Spleen (tissue), 11 donors: ENCODE results near the gene REP15. TPM values are rescaled to one million over a fixed set of nuclear protein-coding genes. Genes with fewer than 3 reads are reported as not detected.

Source experiments
- DNase-seq: peaks from one replicate; pipeline ENCODE4 v3.0.0-alpha.2; 2020
- H3K27ac ChIP-seq, 8 donors: fragments of 200-600 bp; sonication (generic) in 7 of 8; 1 replicate in 4 of 8; 2 replicates in 4 of 8; pipeline versions ENCODE4 v1.5.0 to v1.8.0; 2016 to 2021; ENCODE audit warnings: inconsistent platforms in 4 of 8, mild to moderate bottlenecking in 4 of 8, moderate library complexity in 1 of 8
- H3K27me3 ChIP-seq, 7 donors: fragments of 200-600 bp; sonication (generic) in 6 of 7; replicated peaks in 1 of 7; 1 replicate in 4 of 7; 2 replicates in 3 of 7; pipeline versions ENCODE4 v1.5.0 to v1.8.0; 2016 to 2021; ENCODE audit warnings: inconsistent platforms in 3 of 7, mild to moderate bottlenecking in 1 of 7
- H3K36me3 ChIP-seq, 6 donors: fragments of 200-600 bp; sonication (generic) in 5 of 6; 1 replicate in 4 of 6; 2 replicates in 2 of 6; pipeline versions ENCODE4 v1.5.0 to v1.8.0; 2016 to 2021; ENCODE audit warnings: inconsistent platforms in 2 of 6
- H3K4me1 ChIP-seq, 6 donors: fragments of 200-600 bp; sonication (generic) in 5 of 6; 1 replicate in 3 of 6; 2 replicates in 3 of 6; pipeline versions ENCODE4 v1.5.0 to v1.8.0; 2016 to 2021; ENCODE audit warnings: inconsistent platforms in 3 of 6
- H3K4me3 ChIP-seq, 8 donors: fragments of 200-600 bp; sonication (generic) in 7 of 8; 1 replicate in 4 of 8; 2 replicates in 4 of 8; pipeline versions ENCODE4 v1.5.0 to v1.8.0; 2016 to 2021; ENCODE audit warnings: inconsistent platforms in 4 of 8, mild to moderate bottlenecking in 4 of 8, moderate library complexity in 2 of 8
- H3K9me3 ChIP-seq, 8 donors: fragments of 200-600 bp; sonication (generic) in 7 of 8; 1 replicate in 4 of 8; 2 replicates in 4 of 8; pipeline versions ENCODE4 v1.5.0 to v1.8.0; 2016 to 2021; ENCODE audit warnings: inconsistent platforms in 4 of 8
- CTCF ChIP-seq, 11 experiments: fragments of 200-600 bp in 7 of 11; fragments of 450-650 bp in 4 of 11; sonication (generic) in 4 of 11; IDR thresholded peaks in 8 of 11; conservative IDR thresholded peaks in 3 of 11; 1 replicate in 7 of 11; 2 replicates in 4 of 11; pipeline versions ENCODE4 v1.4.0 to v1.8.0; 2016 to 2021; ENCODE audit warnings: antibody characterized with exemption in 11 of 11, inconsistent platforms in 4 of 11, mild to moderate bottlenecking in 1 of 11
- POLR2A ChIP-seq, 3 donors: fragments of 450-650 bp; IDR thresholded peaks; one replicate each; pipeline ENCODE4 v1.5.1; 2017; ENCODE audit warnings: antibody characterized with exemption in 3 of 3, mild to moderate bottlenecking in 1 of 3
- POLR2AphosphoS5 ChIP-seq, 3 donors: sonication (generic); formaldehyde crosslinking; IDR thresholded peaks; one replicate each; pipeline ENCODE4 v1.5.1; 2017; ENCODE audit warnings: antibody characterized with exemption in 3 of 3
- WGBS, 5 donors: extraction: QIAGEN DNeasy Blood & Tissue Kit in 3 of 5; methylation state at CpG; one replicate each; pipeline versions ENCODE4 v1.1.5 to v1.1.7; 2013 to 2018; 5-methylcytosine and 5-hydroxymethylcytosine counted together
- intact Hi-C: fragments of 100-400 bp; cut with DNase I; formaldehyde crosslinking; loops from one replicate; pipeline ENCODE4 v1.15.0; 2023; ENCODE audit warnings: low total_unique reads
- polyA plus RNA-seq, 3 donors: library from polyadenylated mRNA; stranded (reverse); fragments of 200-250 nt; gene quantifications; one replicate each; pipeline ENCODE4 v1.2.1, GENCODE V29; 2013
- total RNA-seq, 7 donors: library from RNA; depleted of rRNA in 3 of 7; stranded (reverse); fragments of >200 nt in 3 of 7; fragmentation: NEBNext Ultra II Directional in 4 of 7; extraction: Animal tissue kit (Norgen Biotek cat#: 25700) in 4 of 7; gene quantifications; one replicate each; pipeline versions ENCODE4 v1.1.0 to v1.2.1, GENCODE V29; 2016 to 2021
- donor health status: healthy with polysubstance abuse.
- donor health status: DM: no; HTN: no; CAD: no; lungs with moderate emphysema.
- donor health status: DM: no; HTN: no; CAD: no.
- donor health status: Bipolar disorder and iron deficiency.
- donor health status: healthy.
- donor health status: DM: no; HTN: no; CAD: no.
- donor health status: DM: yes; HTN: yes; CAD: no.

The REP15 gene
- total and polyA plus RNA-seq, 10 donors = 0.89 to 5.4 (median 2.8) TPM

GRCh38 chr12:27666510-27666909 is 29.7 kb upstream of the REP15 start:
- no peak for DNase-seq
- H3K27me3 ChIP-seq = no peaks in the 10 kb centered on the region
- no peaks in the 10 kb centered on the region for H3K9me3 ChIP-seq
- 40 to 60% (median 46%) methylated on average over 3 of the region's 3 CpGs for WGBS, 5 donors
- H3K27ac ChIP-seq = no peak overlapping the region
- H3K4me1 ChIP-seq = no peaks in the 10 kb centered on the region
- peaks cover 0 to 72% (median 24%) of the 10 kb centered on the region in 6 donors for H3K36me3 ChIP-seq
- intact Hi-C loops = no loop called here
- H3K4me3 ChIP-seq = no peak overlapping the region
- TF ChIP-seq POLR2A (IDR thresholded peaks at IDR 0.05) (no peak), POLR2AphosphoS5 (IDR thresholded peaks at IDR 0.05) (no peak), CTCF (IDR thresholded peaks at IDR 0.05 in 8 of 11, conservative IDR thresholded peaks at IDR 0.05 in 3 of 11) (no peak)

DNA sequence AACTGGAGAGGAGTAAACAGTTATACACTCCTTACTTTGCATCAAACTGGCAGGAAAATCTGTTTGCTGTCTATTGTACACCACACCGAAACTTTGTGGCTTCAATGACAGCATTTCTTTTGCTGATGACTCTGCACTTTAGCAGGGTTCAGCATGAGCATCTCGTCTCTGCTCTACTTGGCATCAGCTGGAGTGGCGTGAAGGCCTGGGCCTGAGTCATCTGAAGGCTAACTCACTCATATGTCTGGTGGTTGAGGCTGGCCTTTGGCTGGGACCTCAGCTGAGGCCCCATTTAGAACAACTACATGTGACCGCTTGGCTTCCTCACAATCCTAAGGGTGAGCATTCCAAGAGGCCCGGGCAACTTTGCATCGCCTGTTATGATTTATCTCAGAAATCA is 28.7 kb upstream of the REP15 start:
- no peaks in the 10 kb centered on the region for H3K4me1 ChIP-seq
- TF ChIP-seq CTCF (IDR thresholded peaks at IDR 0.05 in 8 of 11, conservative IDR thresholded peaks at IDR 0.05 in 3 of 11) = no peak
- no peak for TF ChIP-seq POLR2AphosphoS5 (IDR thresholded peaks at IDR 0.05)
- TF ChIP-seq POLR2A (IDR thresholded peaks at IDR 0.05) = no peak
- peaks cover 0 to 72% (median 23%) of the 10 kb centered on the region in 6 donors for H3K36me3 ChIP-seq
- H3K9me3 ChIP-seq = no peaks in the 10 kb centered on the region
- H3K4me3 ChIP-seq = no peak overlapping the region
- no peaks in the 10 kb centered on the region for H3K27me3 ChIP-seq
- 84 to 94% (median 90%) methylated on average over 6 of the region's 6 CpGs for WGBS, 5 donors
- intact Hi-C loops = no loop called here
- DNase-seq = peak; percentile 54
- H3K27ac ChIP-seq = no peak overlapping the region

DNA sequence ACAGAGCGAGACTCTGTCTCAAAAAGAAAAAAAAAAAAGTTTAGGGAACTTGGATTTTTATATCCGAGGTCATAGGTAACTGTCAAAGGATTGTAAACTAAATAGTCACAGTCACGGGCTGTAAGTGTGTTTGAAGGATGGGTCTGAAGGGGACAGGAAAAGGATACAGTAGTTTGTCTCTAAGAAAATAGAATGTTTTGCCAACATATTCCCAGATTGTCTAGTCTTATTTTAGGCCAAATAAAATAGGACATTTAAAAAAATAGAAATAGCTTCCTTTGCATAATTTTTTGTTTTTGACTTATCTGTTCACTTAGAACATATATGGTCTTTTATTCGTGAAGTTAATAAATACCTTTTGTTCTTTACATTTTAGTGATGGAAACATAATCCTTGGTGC is 24.2 kb upstream of the REP15 start:
- H3K9me3 ChIP-seq = no peaks in the 10 kb centered on the region
- intact Hi-C loops = no loop called here
- no peak overlapping the region for H3K4me3 ChIP-seq
- WGBS, 5 donors = 78 to 88% (median 81%) methylated on average over 4 of the region's 4 CpGs
- DNase-seq = no peak
- no peaks in the 10 kb centered on the region for H3K4me1 ChIP-seq
- H3K27ac ChIP-seq = peak overlapping the region in 2 of 8 donors; percentile 13 to 15
- peaks cover 0 to 48% (median 22%) of the 10 kb centered on the region in 6 donors for H3K36me3 ChIP-seq
- TF ChIP-seq POLR2AphosphoS5 (IDR thresholded peaks at IDR 0.05) = no peak
- TF ChIP-seq POLR2A (IDR thresholded peaks at IDR 0.05) = no peak
- H3K27me3 ChIP-seq = no peaks in the 10 kb centered on the region

DNA sequence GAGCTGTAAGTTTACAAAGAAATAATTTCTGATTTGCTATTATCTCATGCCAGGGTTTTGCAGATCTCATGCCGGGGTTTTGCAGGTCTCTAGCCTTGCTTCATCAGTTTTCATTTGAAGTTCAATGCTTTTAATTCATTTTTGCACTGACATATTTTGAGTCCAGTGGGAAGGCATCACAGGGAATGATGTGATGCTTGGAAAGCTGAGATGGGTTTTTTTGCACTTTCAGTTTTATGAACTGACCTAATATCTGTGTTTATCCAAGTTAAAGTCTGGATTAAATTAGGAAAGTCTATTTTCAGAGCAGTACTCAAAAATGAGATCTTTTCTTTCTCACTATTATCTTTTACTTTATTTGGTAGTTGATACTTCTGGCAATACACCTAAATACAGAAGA is 23.6 kb upstream of the REP15 start:
- no peaks in the 10 kb centered on the region for H3K27me3 ChIP-seq
- intact Hi-C loops = no loop called here
- H3K9me3 ChIP-seq = no peaks in the 10 kb centered on the region
- peak overlapping the region in 5 of 8 donors; percentile 11 to 39 (median 23) for H3K27ac ChIP-seq
- no peak overlapping the region for H3K4me3 ChIP-seq
- DNase-seq = no peak
- H3K36me3 ChIP-seq = peaks cover 0 to 48% (median 23%) of the 10 kb centered on the region in 6 donors
- TF ChIP-seq POLR2AphosphoS5 (IDR thresholded peaks at IDR 0.05) (no peak), CTCF (IDR thresholded peaks at IDR 0.05 in 8 of 11, conservative IDR thresholded peaks at IDR 0.05 in 3 of 11) (no peak), POLR2A (IDR thresholded peaks at IDR 0.05) (no peak)
- no peaks in the 10 kb centered on the region for H3K4me1 ChIP-seq
- 73 to 100% (median 90%) methylated on average over 1 of the region's 1 CpG for WGBS, 5 donors
